HEK293 (cell line): Measurements from ENCODE around the gene TMEM63A.

Experiments used
- PRDM2 ChIP-seq: fragments of 450-650 bp; formaldehyde crosslinking; IDR thresholded peaks from 2 replicates; pipeline ENCODE4 v1.5.1; 2016; ENCODE audit warnings: missing biosample characterization, missing genetic modification characterization, borderline replicate concordance
- TSHZ1 ChIP-seq: fragments of 450-650 bp; formaldehyde crosslinking; IDR thresholded peaks from 2 replicates; pipeline ENCODE4 v1.5.1; 2016; ENCODE audit warnings: missing biosample characterization, missing genetic modification characterization, borderline replicate concordance
- ZBTB1 ChIP-seq: fragments of 450-650 bp; formaldehyde crosslinking; IDR thresholded peaks from 2 replicates; pipeline ENCODE4 v1.5.1; 2016; ENCODE audit warnings: missing biosample characterization, missing genetic modification characterization
- ZFP41 ChIP-seq: fragments of 450-650 bp; formaldehyde crosslinking; IDR thresholded peaks from 2 replicates; pipeline ENCODE4 v1.5.1; 2016; ENCODE audit warnings: missing biosample characterization, missing genetic modification characterization, borderline replicate concordance
- ZNF132 ChIP-seq: fragments of 450-650 bp; formaldehyde crosslinking; IDR thresholded peaks from 2 replicates; pipeline ENCODE4 v1.5.1; 2017; ENCODE audit warnings: missing biosample characterization, missing genetic modification characterization, borderline replicate concordance
- ZNF138 ChIP-seq: fragments of 450-650 bp; formaldehyde crosslinking; IDR thresholded peaks from 2 replicates; pipeline ENCODE4 v1.5.1; 2016; ENCODE audit warnings: missing biosample characterization, missing genetic modification characterization, borderline replicate concordance
- ZNF174 ChIP-seq: fragments of 450-650 bp; formaldehyde crosslinking; IDR thresholded peaks from 2 replicates; pipeline ENCODE4 v1.5.0; 2017; ENCODE audit warnings: missing biosample characterization, mild to moderate bottlenecking, missing genetic modification characterization
- ZNF24 ChIP-seq: fragments of 450-650 bp; formaldehyde crosslinking; IDR thresholded peaks from 2 replicates; pipeline ENCODE4 v1.5.1; 2016; ENCODE audit warnings: missing biosample characterization, missing genetic modification characterization
- ZNF274 ChIP-seq, 2 experiments: fragments of 200-500 bp in 1 of 2; fragments of 450-650 bp in 1 of 2; sonication (Bioruptor generic) in 1 of 2; formaldehyde crosslinking in 1 of 2; IDR thresholded peaks; 2 replicates each; pipeline versions ENCODE4 v1.5.1 to v1.6.1; 2014 to 2016; ENCODE audit warnings: borderline replicate concordance in 1 of 2, inconsistent platforms in 1 of 2, low read length in 1 of 2, missing biosample characterization in 1 of 2, missing genetic modification characterization in 1 of 2
- ZNF37A ChIP-seq: fragments of 450-650 bp; IDR thresholded peaks from 2 replicates; pipeline ENCODE4 v1.5.1; 2018; ENCODE audit warnings: missing biosample characterization, missing genetic modification characterization
- ZNF404 ChIP-seq: fragments of 450-650 bp; formaldehyde crosslinking; IDR thresholded peaks from 2 replicates; pipeline ENCODE4 v1.5.1; 2017; ENCODE audit warnings: missing biosample characterization, missing genetic modification characterization
- ZNF529 ChIP-seq: fragments of 450-650 bp; formaldehyde crosslinking; IDR thresholded peaks from 2 replicates; pipeline ENCODE4 v1.5.1; 2017; ENCODE audit warnings: missing genetic modification characterization, missing biosample characterization; ENCODE audit not compliant: insufficient replicate concordance
- ZNF623 ChIP-seq: fragments of 450-650 bp; formaldehyde crosslinking; IDR thresholded peaks from 2 replicates; pipeline ENCODE4 v1.5.1; 2016; ENCODE audit warnings: missing biosample characterization, missing genetic modification characterization
- ZSCAN30 ChIP-seq: fragments of 450-650 bp; IDR thresholded peaks from 2 replicates; pipeline ENCODE4 v1.5.1; 2018; ENCODE audit warnings: missing biosample characterization, mild to moderate bottlenecking, missing genetic modification characterization, moderate library complexity
- TF ChIP-seq, protein P1 (sequence below): fragments of 450-650 bp; formaldehyde crosslinking; IDR thresholded peaks from 2 replicates; pipeline ENCODE4 v1.5.1; 2016; ENCODE audit warnings: missing biosample characterization, missing genetic modification characterization
- TF ChIP-seq, protein P2 (sequence below): fragments of 450-650 bp; formaldehyde crosslinking; IDR thresholded peaks from 2 replicates; pipeline ENCODE4 v1.5.1; 2016; ENCODE audit warnings: missing biosample characterization, missing genetic modification characterization

TMEM63A gene

DNA sequence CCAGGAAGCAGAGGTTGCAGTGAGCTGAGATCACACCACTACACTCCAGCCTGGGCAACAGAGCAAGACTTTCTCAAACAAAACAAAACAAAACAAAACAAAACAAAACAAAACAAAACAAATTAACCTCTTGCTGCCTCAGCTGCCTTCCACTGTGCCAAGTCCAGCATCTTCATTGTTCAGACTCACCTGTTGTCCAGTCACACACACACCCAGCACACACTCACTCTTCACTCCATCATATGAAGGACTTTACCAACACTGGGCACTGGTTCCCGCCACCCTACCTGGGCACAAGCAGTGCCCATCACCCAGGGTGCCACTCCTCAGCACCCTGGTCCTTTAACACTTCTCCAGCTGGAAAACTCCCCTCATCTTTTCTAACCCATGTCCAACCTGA lies 27.3 kb upstream of the TMEM63A start (continued):
- TF ChIP-seq PRDM2 (tag by site-specific recombination) (no peak), TSHZ1 (tag by site-specific recombination) (no peak), ZNF404 (tag by site-specific recombination) (no peak), ZNF24 (no peak), ZNF529 (tag by site-specific recombination) (no peak), ZSCAN30 (tag by site-specific recombination) (no peak), ZFP41 (tag by site-specific recombination) (no peak), ZNF174 (no peak), ZNF37A (tag by site-specific recombination) (no peak), ZNF138 (no peak), ZBTB1 (tag by site-specific recombination) (no peak), ZNF274 (IDR thresholded peaks at IDR 0.05; ENCODE audit: low read length) (no peak), ZNF274 (tag by site-specific recombination; IDR thresholded peaks at IDR 0.05; ENCODE audit: borderline replicate concordance) (no peak), ZNF132 (tag by site-specific recombination) (no peak), ZNF623 (tag by site-specific recombination) (no peak)
- TF ChIP-seq, protein P1, sequence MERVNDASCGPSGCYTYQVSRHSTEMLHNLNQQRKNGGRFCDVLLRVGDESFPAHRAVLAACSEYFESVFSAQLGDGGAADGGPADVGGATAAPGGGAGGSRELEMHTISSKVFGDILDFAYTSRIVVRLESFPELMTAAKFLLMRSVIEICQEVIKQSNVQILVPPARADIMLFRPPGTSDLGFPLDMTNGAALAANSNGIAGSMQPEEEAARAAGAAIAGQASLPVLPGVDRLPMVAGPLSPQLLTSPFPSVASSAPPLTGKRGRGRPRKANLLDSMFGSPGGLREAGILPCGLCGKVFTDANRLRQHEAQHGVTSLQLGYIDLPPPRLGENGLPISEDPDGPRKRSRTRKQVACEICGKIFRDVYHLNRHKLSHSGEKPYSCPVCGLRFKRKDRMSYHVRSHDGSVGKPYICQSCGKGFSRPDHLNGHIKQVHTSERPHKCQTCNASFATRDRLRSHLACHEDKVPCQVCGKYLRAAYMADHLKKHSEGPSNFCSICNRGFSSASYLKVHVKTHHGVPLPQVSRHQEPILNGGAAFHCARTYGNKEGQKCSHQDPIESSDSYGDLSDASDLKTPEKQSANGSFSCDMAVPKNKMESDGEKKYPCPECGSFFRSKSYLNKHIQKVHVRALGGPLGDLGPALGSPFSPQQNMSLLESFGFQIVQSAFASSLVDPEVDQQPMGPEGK (tag by site-specific recombination), result no peak
- TF ChIP-seq, protein P2, sequence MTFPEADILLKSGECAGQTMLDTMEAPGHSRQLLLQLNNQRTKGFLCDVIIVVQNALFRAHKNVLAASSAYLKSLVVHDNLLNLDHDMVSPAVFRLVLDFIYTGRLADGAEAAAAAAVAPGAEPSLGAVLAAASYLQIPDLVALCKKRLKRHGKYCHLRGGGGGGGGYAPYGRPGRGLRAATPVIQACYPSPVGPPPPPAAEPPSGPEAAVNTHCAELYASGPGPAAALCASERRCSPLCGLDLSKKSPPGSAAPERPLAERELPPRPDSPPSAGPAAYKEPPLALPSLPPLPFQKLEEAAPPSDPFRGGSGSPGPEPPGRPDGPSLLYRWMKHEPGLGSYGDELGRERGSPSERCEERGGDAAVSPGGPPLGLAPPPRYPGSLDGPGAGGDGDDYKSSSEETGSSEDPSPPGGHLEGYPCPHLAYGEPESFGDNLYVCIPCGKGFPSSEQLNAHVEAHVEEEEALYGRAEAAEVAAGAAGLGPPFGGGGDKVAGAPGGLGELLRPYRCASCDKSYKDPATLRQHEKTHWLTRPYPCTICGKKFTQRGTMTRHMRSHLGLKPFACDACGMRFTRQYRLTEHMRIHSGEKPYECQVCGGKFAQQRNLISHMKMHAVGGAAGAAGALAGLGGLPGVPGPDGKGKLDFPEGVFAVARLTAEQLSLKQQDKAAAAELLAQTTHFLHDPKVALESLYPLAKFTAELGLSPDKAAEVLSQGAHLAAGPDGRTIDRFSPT (tag by site-specific recombination), result 0 out of 2 replicates have a peak, but pooled peaks have one; percentile 58
